Measurements from ENCODE around the gene ZNF710. TPM values are rescaled to one million over a fixed set of nuclear protein-coding genes. Genes with fewer than 3 reads are reported as not detected.

The ZNF710 gene
- total RNA-seq, 2 experiments from 2014 or later, result 13.8 to 19.0 TPM

DNA sequence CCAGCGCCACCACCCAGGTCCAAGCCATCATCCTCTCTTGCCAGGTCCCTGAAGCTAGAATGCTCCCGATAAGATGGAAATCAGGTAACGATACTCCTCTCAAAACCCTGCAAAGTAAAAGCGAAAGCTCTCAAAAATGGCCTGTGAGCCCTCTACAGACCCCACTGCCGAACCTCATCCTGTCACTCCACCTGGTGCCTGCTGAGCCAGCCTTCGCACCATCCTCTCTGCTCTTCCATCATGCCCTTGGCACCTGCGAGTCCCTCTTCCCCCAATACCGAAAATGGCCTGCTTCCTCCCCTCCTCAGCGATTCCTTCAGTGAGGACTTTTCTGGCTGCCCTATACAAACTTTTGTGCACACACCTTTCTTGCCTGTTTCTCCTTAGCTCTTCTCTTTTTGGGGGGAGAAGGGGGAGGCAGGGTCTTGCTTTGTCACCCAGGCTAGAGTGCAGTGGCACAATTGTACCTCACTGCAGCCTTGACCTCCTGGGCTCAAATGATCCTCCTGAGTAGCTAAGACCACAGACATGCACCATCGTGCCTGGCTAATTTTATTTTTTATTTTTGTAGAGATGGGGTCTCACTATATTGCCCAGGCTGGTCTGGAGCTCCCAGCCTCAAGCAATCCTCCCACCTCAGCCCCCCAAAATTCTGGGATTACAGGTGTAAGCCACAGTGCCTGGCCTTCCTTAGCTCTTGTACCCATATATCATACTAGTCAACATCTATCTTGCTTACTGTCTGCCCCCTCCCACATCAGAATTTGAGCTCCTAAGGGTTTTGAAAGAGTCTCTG is 98.1 kb downstream of the ZNF710 start:
- Histone ChIP-seq H3K36me3 (ENCODE audit: insufficient read depth, low read length) (no peaks in the 10 kb centered on the region), H2AFZ (ENCODE audit: low read length) (no peak overlapping the region), H3K4me3 (ENCODE audit: low read depth, low read length, poor library complexity, severe bottlenecking) (peak overlapping the region; percentile 89), H3K4me1 (ENCODE audit: insufficient read depth, low read length, poor library complexity, severe bottlenecking) (peaks cover 86% of the 10 kb centered on the region), H3K9me2 (ENCODE audit: insufficient read depth, low read length) (no peaks in the 10 kb centered on the region), H3K27ac (ENCODE audit: low read depth, low read length, poor library complexity, severe bottlenecking) (peak overlapping the region; percentile 99), H3K9me3 (ENCODE audit: low read length) (no peaks in the 10 kb centered on the region), H3K4me2 (ENCODE audit: low read length) (peak overlapping the region; percentile 95), H4K20me1 (ENCODE audit: insufficient read depth, low read length) (no peaks in the 10 kb centered on the region), H3K79me2 (ENCODE audit: insufficient read depth, low read depth, low read length) (peaks cover 49% of the 10 kb centered on the region)
- POLR2A ChIA-PET, result interaction anchor here (0.5 to 1.4 kb wide), 8 partner anchors 16 to 832 kb away, joined by 3 to 4 read pairs (median 4); partner anchors contain the start of genes CIB1 and GDPGP1
- CTCF ChIA-PET (ENCODE audit: unreplicated experiment), result interaction anchor here (0.6 to 1.0 kb wide), 2 partner anchors 37 to 182 kb away, joined by 3 read pairs; no protein-coding TSS in a partner anchor
- BruUV-seq (replicated peaks), result no TSS peak
- TF ChIP-seq, protein P1, sequence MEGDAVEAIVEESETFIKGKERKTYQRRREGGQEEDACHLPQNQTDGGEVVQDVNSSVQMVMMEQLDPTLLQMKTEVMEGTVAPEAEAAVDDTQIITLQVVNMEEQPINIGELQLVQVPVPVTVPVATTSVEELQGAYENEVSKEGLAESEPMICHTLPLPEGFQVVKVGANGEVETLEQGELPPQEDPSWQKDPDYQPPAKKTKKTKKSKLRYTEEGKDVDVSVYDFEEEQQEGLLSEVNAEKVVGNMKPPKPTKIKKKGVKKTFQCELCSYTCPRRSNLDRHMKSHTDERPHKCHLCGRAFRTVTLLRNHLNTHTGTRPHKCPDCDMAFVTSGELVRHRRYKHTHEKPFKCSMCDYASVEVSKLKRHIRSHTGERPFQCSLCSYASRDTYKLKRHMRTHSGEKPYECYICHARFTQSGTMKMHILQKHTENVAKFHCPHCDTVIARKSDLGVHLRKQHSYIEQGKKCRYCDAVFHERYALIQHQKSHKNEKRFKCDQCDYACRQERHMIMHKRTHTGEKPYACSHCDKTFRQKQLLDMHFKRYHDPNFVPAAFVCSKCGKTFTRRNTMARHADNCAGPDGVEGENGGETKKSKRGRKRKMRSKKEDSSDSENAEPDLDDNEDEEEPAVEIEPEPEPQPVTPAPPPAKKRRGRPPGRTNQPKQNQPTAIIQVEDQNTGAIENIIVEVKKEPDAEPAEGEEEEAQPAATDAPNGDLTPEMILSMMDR (conservative IDR thresholded peaks at IDR 0.05; ENCODE audit: low read length), result no peak; the same call in 1 of the 2 replicates
- TF ChIP-seq EZH2phosphoT487 (IDR thresholded peaks at IDR 0.05; ENCODE audit: borderline replicate concordance, low read depth, low read length), result no peak
- peak; percentile 76 for DNase-seq (ENCODE audit: low spot score)
- intact Hi-C loops (cut with micrococcal nuclease; ENCODE audit: unreplicated experiment), result no loop called here

DNA sequence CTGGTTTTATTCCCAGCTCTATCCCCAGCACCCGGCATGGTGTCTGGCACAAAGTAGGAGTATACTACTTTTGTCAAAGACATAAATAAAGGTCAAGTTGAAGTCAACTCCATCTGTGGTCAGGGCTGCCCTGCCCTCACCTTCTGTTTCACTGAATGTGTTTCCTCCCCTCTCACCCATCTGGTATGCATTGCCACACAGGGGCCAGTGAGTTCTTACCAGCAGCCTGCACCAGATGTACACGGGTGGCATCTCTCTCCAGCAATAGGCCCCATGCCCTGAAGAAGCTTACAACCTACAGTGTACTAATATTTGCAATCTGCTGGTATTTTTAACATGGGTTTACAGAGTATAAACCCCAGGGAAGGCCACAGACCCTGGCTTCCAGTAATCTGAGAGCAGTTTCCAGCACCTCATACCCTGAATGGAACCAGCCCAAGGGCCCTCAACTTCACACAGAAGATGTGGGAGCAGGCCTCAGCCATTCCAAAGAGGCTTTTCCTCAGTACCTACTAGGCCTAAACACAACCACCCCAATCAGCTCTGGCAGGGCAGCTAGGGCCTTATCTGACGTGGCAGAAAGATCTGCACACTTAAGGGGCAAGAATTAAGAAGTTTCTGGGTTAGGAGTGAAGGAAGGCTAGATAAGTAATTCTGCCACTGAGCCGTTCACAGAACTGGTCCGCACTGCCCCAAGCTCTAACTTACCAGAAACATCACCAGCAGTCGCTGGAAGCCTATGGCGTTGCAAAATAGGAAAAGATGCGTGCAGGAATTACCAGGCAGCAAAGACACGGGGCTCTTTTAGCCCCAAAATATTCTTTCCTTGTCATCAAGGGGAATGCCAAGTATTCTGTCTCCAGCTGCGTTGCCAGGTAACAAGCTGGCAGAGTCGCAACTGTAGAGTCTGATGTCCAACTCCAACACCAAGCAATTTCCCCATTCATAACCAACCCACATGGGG is 99.0 kb downstream of the ZNF710 start:
- TF ChIP-seq EZH2phosphoT487 (IDR thresholded peaks at IDR 0.05; ENCODE audit: borderline replicate concordance, low read depth, low read length), result no peak
- TF ChIP-seq, protein P1 (conservative IDR thresholded peaks at IDR 0.05; ENCODE audit: low read length), result no peak
- peak overlapping the region; percentile 95 for H3K4me2 ChIP-seq (ENCODE audit: low read length)
- peaks cover 77% of the 10 kb centered on the region for H3K4me1 ChIP-seq (ENCODE audit: insufficient read depth, low read length, poor library complexity, severe bottlenecking)
- H4K20me1 ChIP-seq (ENCODE audit: insufficient read depth, low read length), result no peaks in the 10 kb centered on the region
- ChIA-PET CTCF (ENCODE audit: unreplicated experiment) (interaction anchor here (1.0 kb wide), 1 partner anchor 38 kb away, joined by 3 read pairs; no protein-coding TSS in a partner anchor), POLR2A (interaction anchor here (0.8 to 1.4 kb wide), 6 partner anchors 17 to 831 kb away, joined by 3 to 4 read pairs (median 4); no protein-coding TSS in a partner anchor)
- peak overlapping the region; percentile 89 for H3K4me3 ChIP-seq (ENCODE audit: low read depth, low read length, poor library complexity, severe bottlenecking)
- no peaks in the 10 kb centered on the region for H3K36me3 ChIP-seq (ENCODE audit: insufficient read depth, low read length)
- intact Hi-C loops (cut with micrococcal nuclease; ENCODE audit: unreplicated experiment), result loop anchor here (5.0 kb wide), 2 partner anchors 92 to 132 kb away; partner anchors contain the start of genes CIB1 and GDPGP1
- H3K9me2 ChIP-seq (ENCODE audit: insufficient read depth, low read length), result no peaks in the 10 kb centered on the region
- BruUV-seq (replicated peaks), result TSS peak; percentile 62
- peak overlapping the region; percentile 99 for H3K27ac ChIP-seq (ENCODE audit: low read depth, low read length, poor library complexity, severe bottlenecking)
- peak; percentile 45 for DNase-seq (ENCODE audit: low spot score)
- H3K9me3 ChIP-seq (ENCODE audit: low read length), result no peaks in the 10 kb centered on the region
- peaks cover 43% of the 10 kb centered on the region for H3K79me2 ChIP-seq (ENCODE audit: insufficient read depth, low read depth, low read length)
- no peak overlapping the region for H2AFZ ChIP-seq (ENCODE audit: low read length)

Measured in OCI-LY7 (cell line).